K562 (cell line): ENCODE measurements around the gene METAP1. TPM values are rescaled to one million over a fixed set of nuclear protein-coding genes. Genes with fewer than 3 reads are reported as not detected.
"Not testable (repeated sequence)": the region's sequence is repeated elsewhere in the genome, so short reads cannot be mapped to it uniquely, and the experiment has no call there.

Source experiments
- ATAC-seq: fragments of 200-7000 bp; cut with Tn5 transposase; 3 replicates; pipeline ENCODE4 v1.9.1; 2020; ENCODE audit warnings: moderate library complexity
- BruUV-seq: library from RNA; stranded (reverse); fragments of 400-500 nt; replicated peaks from 2 replicates; lab custom pipeline; 2021; lab: Mats Ljungman, UMichigan
- CTCF ChIA-PET: fragments of 300-600 bp; formaldehyde crosslinking; extraction: SDS; loops from one replicate; lab custom pipeline; 2021; ENCODE audit warnings: low intra/inter-chr PET ratio; lab: Yijun Ruan, JAX
- POLR2A ChIA-PET: fragments of 300-600, 350-650 bp; sonication (Branson Sonifier 250); formaldehyde crosslinking; extraction: SDS; loops from one replicate; lab custom pipeline; 2021; ENCODE audit warnings: antibody characterized with exemption, inconsistent platforms; lab: Yijun Ruan, JAX
- DNase-seq, 4 experiments: peaks; one replicate each; pipeline versions ENCODE4 v3.0.0 to v3.0.0-alpha.2; 2011 to 2018; ENCODE audit warnings: low spot score in 3 of 4, mixed read lengths in 3 of 4; ENCODE audit errors: extremely low read depth in 1 of 4
- FAIRE-seq: peaks from 2 replicates; lab custom pipeline; 2011; peaks lifted over from hg19 to GRCh38; lab: Jason Lieb, UNC
- H2AFZ ChIP-seq: 2 replicates; pipeline ENCODE4 v1.6.0; 2011; ENCODE audit warnings: low read depth, low read length, control low read depth, inconsistent platforms
- H3K27ac ChIP-seq: fragments of 200-600 bp; 3 replicates; pipeline ENCODE4 v1.8.0; 2011; ENCODE audit warnings: low read depth, mild to moderate bottlenecking, control low read depth, inconsistent platforms, low read length, moderate library complexity, mixed read lengths; ENCODE audit errors: extremely low read depth
- H3K27me3 ChIP-seq, 2 experiments: fragments of 300-600 bp in 1 of 2; 2 replicates in 1 of 2; 3 replicates in 1 of 2; pipeline versions ENCODE4 v1.6.0 to v1.8.0; 2011; ENCODE audit warnings: inconsistent platforms in 2 of 2, low read length in 2 of 2, mild to moderate bottlenecking in 1 of 2, mixed read lengths in 1 of 2, moderate library complexity in 1 of 2; ENCODE audit not compliant: control insufficient read depth in 2 of 2, insufficient read depth in 2 of 2
- H3K36me3 ChIP-seq: fragments of 300-600 bp; 3 replicates; pipeline ENCODE4 v1.8.0; 2011; ENCODE audit warnings: mild to moderate bottlenecking, low read length, inconsistent platforms; ENCODE audit not compliant: control insufficient read depth, insufficient read depth
- H3K4me1 ChIP-seq, 2 experiments: fragments of 200-600 bp in 1 of 2; replicated peaks in 1 of 2; 2 replicates in 1 of 2; 3 replicates in 1 of 2; pipeline versions ENCODE4 v1.5.1 to v1.8.0; 2011; ENCODE audit warnings: inconsistent platforms in 2 of 2, low read length in 2 of 2, mild to moderate bottlenecking in 1 of 2, mixed read lengths in 1 of 2, moderate library complexity in 1 of 2; ENCODE audit not compliant: control insufficient read depth in 2 of 2, insufficient read depth in 2 of 2
- H3K4me2 ChIP-seq: 2 replicates; pipeline ENCODE4 v1.6.1; 2011; ENCODE audit warnings: low read length, control low read depth, inconsistent platforms, mixed read lengths; ENCODE audit not compliant: insufficient read depth
- H3K4me3 ChIP-seq: fragments of 200-600 bp; sonication (generic), shearing (Covaris generic); 2 replicates; pipeline ENCODE4 v1.5.1; 2016; ENCODE audit warnings: control low read depth, inconsistent platforms
- H3K79me2 ChIP-seq: fragments of 200-600 bp; 3 replicates; pipeline ENCODE4 v1.8.0; 2011; ENCODE audit warnings: low read length, inconsistent platforms; ENCODE audit not compliant: control insufficient read depth, insufficient read depth
- H3K9ac ChIP-seq, 2 experiments: 2 replicates each; pipeline versions ENCODE4 v1.6.0 to v1.6.1; 2011; ENCODE audit warnings: low read depth in 2 of 2, low read length in 2 of 2, control low read depth in 1 of 2, inconsistent platforms in 1 of 2, mild to moderate bottlenecking in 1 of 2, mixed read lengths in 1 of 2; ENCODE audit not compliant: insufficient read depth in 1 of 2
- H3K9me1 ChIP-seq: one replicate; pipeline ENCODE4 v1.6.0; 2011; ENCODE audit warnings: inconsistent platforms, mild to moderate bottlenecking, low read length, moderate library complexity; ENCODE audit not compliant: control insufficient read depth, insufficient read depth
- H3K9me3 ChIP-seq: replicated peaks from 2 replicates; pipeline ENCODE4 v1.5.1; 2011; ENCODE audit warnings: low read depth, low read length, inconsistent platforms; ENCODE audit not compliant: control insufficient read depth, insufficient read depth
- H4K20me1 ChIP-seq: replicated peaks from 2 replicates; pipeline ENCODE4 v1.6.1; 2011; ENCODE audit warnings: low read length, inconsistent platforms, mixed read lengths; ENCODE audit not compliant: control insufficient read depth, insufficient read depth
- BCL6 ChIP-seq: fragments of 250-450 bp; sonication (Bioruptor Pico); IDR thresholded peaks from 2 replicates; pipeline ENCODE4 v1.4.0; 2020
- FOXP4 ChIP-seq: sonication (generic); formaldehyde crosslinking; IDR thresholded peaks from 2 replicates; pipeline ENCODE4 v1.8.0; 2022; ENCODE audit warnings: mild to moderate bottlenecking, missing genetic modification reagents, borderline replicate concordance
- NFYB ChIP-seq: IDR thresholded peaks from 2 replicates; pipeline ENCODE4 v1.6.1; 2011; ENCODE audit warnings: mild to moderate bottlenecking, moderate library complexity; ENCODE audit not compliant: insufficient read length; ENCODE audit errors: extremely low read depth
- POLR2AphosphoS2 ChIP-seq: IDR thresholded peaks from 2 replicates; pipeline ENCODE4 v1.6.1; 2012; ENCODE audit warnings: low read length, improper control_type of control experiment
- SRSF3 ChIP-seq: fragments of 200-400 bp; formaldehyde crosslinking; IDR thresholded peaks from 2 replicates; pipeline ENCODE4 v1.6.1; 2016; ENCODE audit warnings: mild to moderate bottlenecking, low read length, moderate library complexity; ENCODE audit not compliant: insufficient read depth
- TAL1 ChIP-seq: fragments of 450-650 bp; IDR thresholded peaks from 2 replicates; pipeline ENCODE4 v1.6.1; 2016; ENCODE audit warnings: mild to moderate bottlenecking
- TBP ChIP-seq: optimal IDR thresholded peaks from 2 replicates; pipeline ENCODE3; 2011; ENCODE audit warnings: low read depth, low read length, improper control_type of control experiment
- TFE3 ChIP-seq: fragments of 450-650 bp; formaldehyde crosslinking; IDR thresholded peaks from 2 replicates; pipeline ENCODE4 v1.4.0; 2020; ENCODE audit warnings: mild to moderate bottlenecking, mixed read lengths
- ZNF12 ChIP-seq: sonication (generic); formaldehyde crosslinking; IDR thresholded peaks from 2 replicates; pipeline ENCODE4 v1.4.0; 2020; ENCODE audit warnings: mild to moderate bottlenecking, missing genetic modification reagents
- ZNF561 ChIP-seq: fragments of 450-650 bp; formaldehyde crosslinking; conservative IDR thresholded peaks from 2 replicates; pipeline ENCODE4 v1.4.0; 2020; ENCODE audit warnings: mild to moderate bottlenecking, moderate library complexity
- WGBS: fragments of 100-300 bp; shearing (Covaris generic); methylation state at CpG from one replicate; pipeline ENCODE4 v1.1.6; 2016; ENCODE audit warnings: low coverage, mixed read lengths; ENCODE audit not compliant: insufficient coverage; ENCODE audit errors: missing lambda C conversion rate; 5-methylcytosine and 5-hydroxymethylcytosine counted together
- in situ Hi-C: fragments of 300-500 bp; cut with MboI; formaldehyde crosslinking; loops from 4 replicates; pipeline ENCODE4 v1.15.0; 2018; ENCODE audit warnings: inconsistent platforms, mixed read lengths
- intact Hi-C: fragments of 100-400 bp; cut with micrococcal nuclease; formaldehyde crosslinking; loops from 2 replicates; pipeline ENCODE4 v1.14.2; 2022
- polyA plus RNA-seq, 8 experiments: library from polyadenylated mRNA; depleted of rRNA in 4 of 8; stranded (reverse) in 5 of 8; unstranded in 3 of 8; fragments of >200 nt; fragmentation: Nextera tagmentation in 2 of 8; fragmentation: Illumina TruSeq in 1 of 8; extraction: Ambion mirVana in 2 of 8; extraction: Trizol in 1 of 8; gene quantifications; 2 replicates each; pipeline versions ENCODE4 v1.2.1 to v1.2.3, GENCODE V29; 2011 to 2014; ENCODE audit warnings: inconsistent platforms in 1 of 8, missing spikeins in 1 of 8
- total RNA-seq, 7 experiments: library from RNA; depleted of rRNA in 6 of 7; stranded (reverse); fragments of >200 nt in 6 of 7; fragmentation: Illumina TruSeq in 2 of 7; extraction: Trizol in 2 of 7; gene quantifications; 2 replicates each; pipeline versions ENCODE4 v1.2.1 to v1.2.3, GENCODE V29; 2011 to 2021; ENCODE audit warnings: low replicate concordance in 1 of 7

Gene METAP1
- total and polyA plus RNA-seq, 9 of the 15 experiments (the other 6 are each of a cell fraction or from before 2014, with no cell fraction given) = 31.4 to 77.6 (median 59.5) TPM

GRCh38 chr4:98992835-98993234 is 2.7 kb upstream of the METAP1 start:
- H3K4me1 ChIP-seq, H3K4me2 ChIP-seq, H3K27me3 ChIP-seq, H3K27ac ChIP-seq, H3K9ac ChIP-seq, H3K9me3 ChIP-seq, BruUV-seq, H3K4me3 ChIP-seq, ATAC-seq, FAIRE-seq, H4K20me1 ChIP-seq, in situ Hi-C loops, H3K36me3 ChIP-seq, H3K9me1 ChIP-seq, DNase-seq, H2AFZ ChIP-seq, CTCF ChIA-PET: not testable (repeated sequence)
- WGBS = 61% methylated on average over 2 of the region's 2 CpGs
- intact Hi-C loops = loop anchor here (10.0 kb wide), 1 partner anchor 68 kb away; the partner anchor contains the start of gene EIF4E
- peak; percentile 83 for TF ChIP-seq NFYB
- H3K79me2 ChIP-seq = peaks cover 23% of the 10 kb centered on the region
- POLR2A ChIA-PET = interaction anchor here (0.8 to 1.2 kb wide), 4 partner anchors 23 to 80 kb away, joined by 3 to 4 read pairs (median 3); partner anchors contain the start of gene EIF4E

- no peak overlapping the region for H3K9ac ChIP-seq
- BruUV-seq = no TSS peak
- no peaks in the 10 kb centered on the region for H4K20me1 ChIP-seq
- intact Hi-C loops (loop anchor here (10.0 kb wide), 1 partner anchor 69 kb away; the partner anchor contains the start of gene EIF4E), in situ Hi-C loops (no loop called here)
- no peak overlapping the region for H3K4me3 ChIP-seq
- peaks cover 30% of the 10 kb centered on the region for H3K79me2 ChIP-seq
- FAIRE-seq (no peak), DNase-seq (no peak), ATAC-seq (no peak)
- H3K27me3 ChIP-seq = no peaks in the 10 kb centered on the region
- ChIA-PET POLR2A (interaction anchor here (1.1 to 1.2 kb wide), 3 partner anchors 63 to 79 kb away, joined by 3 read pairs; partner anchors contain the start of gene EIF4E), CTCF (interaction anchor here (0.8 kb wide), 1 partner anchor 248 kb away, joined by 4 read pairs; no protein-coding TSS in a partner anchor)
- peaks cover 4 to 8% of the 10 kb centered on the region in 2 experiments; a peak in 4 of 5 replicates for H3K4me1 ChIP-seq
- H3K9me3 ChIP-seq = no peaks in the 10 kb centered on the region
- WGBS = 88% methylated on average over 18 of the region's 39 CpGs
- H3K36me3 ChIP-seq = no peaks in the 10 kb centered on the region
- no peak overlapping the region for H2AFZ ChIP-seq
- no peaks in the 10 kb centered on the region for H3K9me1 ChIP-seq
- no peak overlapping the region for H3K27ac ChIP-seq
- no peak overlapping the region for H3K4me2 ChIP-seq
- TF ChIP-seq POLR2AphosphoS2 = no peak
- TF ChIP-seq BCL6 (CRISPR knock-in tag) = no peak
- TF ChIP-seq FOXP4 = no peak
- TF ChIP-seq SRSF3 = no peak
- TF ChIP-seq TFE3 = no peak
- TF ChIP-seq ZNF561 (CRISPR knock-in tag) = no peak
- TF ChIP-seq TAL1 = no peak
- no peak for TF ChIP-seq ZNF12
- no peak for TF ChIP-seq TBP
Measured at GRCh38 chr4:98993419-98994071, 2.0 kb upstream of the METAP1 start.
